ENCODE results near the gene HLCS. TPM values are rescaled to one million over a fixed set of nuclear protein-coding genes. Genes with fewer than 3 reads are reported as not detected.

Gene HLCS
- total and polyA plus RNA-seq, 2 of the 8 experiments (the other 6 are each of a cell fraction or from before 2014, with no cell fraction given), result 4.7 to 12.2 TPM

- Histone ChIP-seq H2AFZ (ENCODE audit: low read length) (peak overlapping the region; percentile 65), H3K56ac (replicated peaks; ENCODE audit: insufficient read length, low read depth, low read length) (no peak overlapping the region), H3K23ac (ENCODE audit: insufficient read length) (no peak overlapping the region), H2BK12ac (ENCODE audit: low read depth, low read length) (0 out of 2 replicates have a peak overlapping the region, but pooled peaks have one; percentile 50), H4K8ac (ENCODE audit: extremely low read depth, insufficient read depth, low read length) (peak overlapping the region; percentile 80), H3K4me3 (ENCODE audit: extremely low read depth in 1 of 4, insufficient read depth in 2 of 4, low read depth in 3 of 4, low read length in 4 of 4) (peak overlapping the region; percentile 40 to 68 (median 54)), H2BK15ac (ENCODE audit: low read length) (peak overlapping the region; percentile 19; the same call in 1 of the 2 replicates), H4K20me1 (replicated peaks in 1 of 2; ENCODE audit: control insufficient read depth in 1 of 2, insufficient read depth in 2 of 2, low read length in 2 of 2) (no peaks in the 10 kb centered on the region), H4K91ac (replicated peaks; ENCODE audit: insufficient read length, low read length) (peak overlapping the region; percentile 65), H3K79me2 (ENCODE audit: control insufficient read depth in 1 of 2, insufficient read depth in 2 of 2, low read length in 2 of 2) (no peaks in the 10 kb centered on the region), H3K18ac (ENCODE audit: extremely low read depth, low read length) (0 out of 2 replicates have a peak overlapping the region, but pooled peaks have one; percentile 55), H3K9ac (replicated peaks in 1 of 4; ENCODE audit: extremely low read depth in 1 of 4, low read depth in 3 of 4, low read length in 3 of 4) (0 out of 7 replicates have a peak overlapping the region, but pooled peaks of 1 of the 4 experiments have one; percentile 2), H2BK20ac (ENCODE audit: low read length) (no peak overlapping the region), H3K23me2 (ENCODE audit: low read depth, low read length) (peaks cover 12% of the 10 kb centered on the region; the same call in 1 of the 2 replicates), H2BK120ac (replicated peaks; ENCODE audit: low read depth, low read length) (no peak overlapping the region), H2AK5ac (ENCODE audit: low read depth, low read length) (no peak overlapping the region), H3K79me1 (ENCODE audit: low read depth, low read length) (no peaks in the 10 kb centered on the region), H3K4me1 (replicated peaks in 1 of 4; ENCODE audit: control insufficient read depth in 3 of 4, insufficient read depth in 4 of 4, low read length in 3 of 4) (peaks cover 0 to 8% (median 0%) of the 10 kb centered on the region in 4 experiments; a peak in 2 of 7 replicates), H3K27ac (ENCODE audit: low read depth, low read length) (no peak overlapping the region), H3K27me3 (replicated peaks in 1 of 4; ENCODE audit: control insufficient read depth in 3 of 4, extremely low read depth in 1 of 4, insufficient read depth in 3 of 4, low read length in 3 of 4) (peaks cover 5 to 37% (median 27%) of the 10 kb centered on the region in 4 experiments), H3K4ac (replicated peaks; ENCODE audit: insufficient read length, low read depth, low read length) (no peak overlapping the region), H2BK5ac (ENCODE audit: low read depth, low read length) (no peak overlapping the region), H3K9me3 (ENCODE audit: insufficient read depth in 2 of 2, low read depth in 1 of 2, low read length in 1 of 2) (no peaks in the 10 kb centered on the region), H3K4me2 (ENCODE audit: insufficient read depth in 1 of 2, low read depth in 2 of 2, low read length in 2 of 2) (peak overlapping the region; percentile 56 to 69), H3K36me3 (ENCODE audit: control insufficient read depth in 2 of 4, insufficient read depth in 4 of 4, low read length in 3 of 4) (no peaks in the 10 kb centered on the region), H4K5ac (ENCODE audit: insufficient read length, low read depth, low read length) (no peak overlapping the region), H3K14ac (ENCODE audit: insufficient read length) (no peak overlapping the region)
- FAIRE-seq (no peak), DNase-seq (ENCODE audit: low read depth in 1 of 2, low spot score in 2 of 2) (peak in 1 of 2 experiments; percentile 79)
- ChIA-PET CTCF (ENCODE audit: partially characterized antibody) (interaction anchor here (0.8 to 1.7 kb wide), 4 partner anchors 9 to 24 kb away, joined by 3 to 6 read pairs (median 4); no protein-coding TSS in a partner anchor), POLR2A (ENCODE audit: partially characterized antibody) (interaction anchor here (0.7 to 3.3 kb wide), 8 partner anchors 12 to 116 kb away, joined by 3 to 14 read pairs (median 3); partner anchors contain the start of genes PIGP and TTC3)
- WGBS, 2 experiments (ENCODE audit: extremely low coverage in 1 of 2, insufficient coverage in 1 of 2, insufficient read length in 1 of 2, insufficient replicate concordance in 2 of 2, low coverage in 1 of 2, low lambda C conversion rate in 2 of 2, missing lambda C conversion rate in 1 of 2), result 14% methylated on average over 65 of the region's 76 CpGs; no CpG with 5 or more reads in 1 of the 2 experiments
- TF ChIP-seq KDM1A (IDR thresholded peaks at IDR 0.05; ENCODE audit: borderline replicate concordance, low read length) (peak; percentile 80; the same call in 1 of the 2 replicates), POLR2AphosphoS5 (IDR thresholded peaks at IDR 0.05; ENCODE audit: low read depth, low read length) (no peak), SRF (IDR thresholded peaks at IDR 0.05; ENCODE audit: low read depth, low read length) (no peak)
These were observed 39.3 kb upstream of the HLCS start for GRCh38 chr21:37005548-37006485.

Data from H1 (cell line).